Nephron (organoid): ENCODE measurements around the gene SYTL5.

Experiments used
- H3K27ac Mint-ChIP-seq, 3 experiments: 2 replicates each; pipeline ENCODE4 v1.8.0; 2020; ENCODE audit warnings: mixed read lengths in 3 of 3, mild to moderate bottlenecking in 2 of 3, moderate library complexity in 1 of 3
- H3K27me3 Mint-ChIP-seq: 2 replicates; pipeline ENCODE4 v1.8.0; 2021; ENCODE audit warnings: low read depth, mild to moderate bottlenecking, moderate library complexity, mixed read lengths
- H3K36me3 Mint-ChIP-seq: 2 replicates; pipeline ENCODE4 v1.8.0; 2020; ENCODE audit warnings: low read depth, mixed read lengths
- H3K4me1 Mint-ChIP-seq: 2 replicates; pipeline ENCODE4 v1.8.0; 2020; ENCODE audit warnings: mixed read lengths
- H3K4me3 Mint-ChIP-seq, 3 experiments: 2 replicates each; pipeline ENCODE4 v1.8.0; 2020; ENCODE audit warnings: mild to moderate bottlenecking in 3 of 3, mixed read lengths in 3 of 3, moderate library complexity in 2 of 3
- H3K9me3 Mint-ChIP-seq: 2 replicates; pipeline ENCODE4 v1.8.0; 2020; ENCODE audit warnings: mixed read lengths
- TF ChIP-seq, protein P1 (sequence below), 3 experiments: fragments of 200-600 bp; sonication (generic); IDR thresholded peaks; one replicate each; pipeline ENCODE4 v1.5.0; 2021; ENCODE audit warnings: antibody characterized with exemption in 3 of 3; ENCODE audit not compliant: unreplicated experiment in 3 of 3

Gene SYTL5

DNA sequence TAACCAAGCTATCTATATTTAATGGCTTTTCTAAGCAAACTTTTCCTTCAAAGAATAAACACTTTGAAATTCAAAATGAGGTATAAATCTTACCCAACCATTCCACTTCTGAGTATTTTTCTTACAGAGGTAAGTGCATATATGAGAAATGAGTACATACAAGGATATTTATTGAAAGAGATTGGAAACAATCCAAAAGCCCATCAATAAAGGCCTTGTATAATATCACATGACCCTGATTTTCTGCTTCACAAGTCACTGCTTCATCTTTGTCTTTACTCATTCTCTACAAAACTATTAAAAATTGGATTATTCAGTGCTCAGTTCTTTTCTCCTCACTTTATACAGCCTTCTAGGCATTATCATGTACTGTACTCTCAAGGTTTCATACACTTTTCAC lies 123.0 kb downstream of the SYTL5 start:
- H3K4me1 Mint-ChIP-seq, result no peaks in the 10 kb centered on the region
- H3K27ac Mint-ChIP-seq, result no peak overlapping the region
- no peaks in the 10 kb centered on the region for H3K27me3 Mint-ChIP-seq
- H3K36me3 Mint-ChIP-seq, result no peaks in the 10 kb centered on the region
- no peak overlapping the region for H3K4me3 Mint-ChIP-seq
- H3K9me3 Mint-ChIP-seq, result no peaks in the 10 kb centered on the region
- TF ChIP-seq, protein P1, sequence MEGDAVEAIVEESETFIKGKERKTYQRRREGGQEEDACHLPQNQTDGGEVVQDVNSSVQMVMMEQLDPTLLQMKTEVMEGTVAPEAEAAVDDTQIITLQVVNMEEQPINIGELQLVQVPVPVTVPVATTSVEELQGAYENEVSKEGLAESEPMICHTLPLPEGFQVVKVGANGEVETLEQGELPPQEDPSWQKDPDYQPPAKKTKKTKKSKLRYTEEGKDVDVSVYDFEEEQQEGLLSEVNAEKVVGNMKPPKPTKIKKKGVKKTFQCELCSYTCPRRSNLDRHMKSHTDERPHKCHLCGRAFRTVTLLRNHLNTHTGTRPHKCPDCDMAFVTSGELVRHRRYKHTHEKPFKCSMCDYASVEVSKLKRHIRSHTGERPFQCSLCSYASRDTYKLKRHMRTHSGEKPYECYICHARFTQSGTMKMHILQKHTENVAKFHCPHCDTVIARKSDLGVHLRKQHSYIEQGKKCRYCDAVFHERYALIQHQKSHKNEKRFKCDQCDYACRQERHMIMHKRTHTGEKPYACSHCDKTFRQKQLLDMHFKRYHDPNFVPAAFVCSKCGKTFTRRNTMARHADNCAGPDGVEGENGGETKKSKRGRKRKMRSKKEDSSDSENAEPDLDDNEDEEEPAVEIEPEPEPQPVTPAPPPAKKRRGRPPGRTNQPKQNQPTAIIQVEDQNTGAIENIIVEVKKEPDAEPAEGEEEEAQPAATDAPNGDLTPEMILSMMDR (IDR thresholded peaks at IDR 0.05; ENCODE audit: unreplicated experiment in 3 of 3), result no peak

DNA sequence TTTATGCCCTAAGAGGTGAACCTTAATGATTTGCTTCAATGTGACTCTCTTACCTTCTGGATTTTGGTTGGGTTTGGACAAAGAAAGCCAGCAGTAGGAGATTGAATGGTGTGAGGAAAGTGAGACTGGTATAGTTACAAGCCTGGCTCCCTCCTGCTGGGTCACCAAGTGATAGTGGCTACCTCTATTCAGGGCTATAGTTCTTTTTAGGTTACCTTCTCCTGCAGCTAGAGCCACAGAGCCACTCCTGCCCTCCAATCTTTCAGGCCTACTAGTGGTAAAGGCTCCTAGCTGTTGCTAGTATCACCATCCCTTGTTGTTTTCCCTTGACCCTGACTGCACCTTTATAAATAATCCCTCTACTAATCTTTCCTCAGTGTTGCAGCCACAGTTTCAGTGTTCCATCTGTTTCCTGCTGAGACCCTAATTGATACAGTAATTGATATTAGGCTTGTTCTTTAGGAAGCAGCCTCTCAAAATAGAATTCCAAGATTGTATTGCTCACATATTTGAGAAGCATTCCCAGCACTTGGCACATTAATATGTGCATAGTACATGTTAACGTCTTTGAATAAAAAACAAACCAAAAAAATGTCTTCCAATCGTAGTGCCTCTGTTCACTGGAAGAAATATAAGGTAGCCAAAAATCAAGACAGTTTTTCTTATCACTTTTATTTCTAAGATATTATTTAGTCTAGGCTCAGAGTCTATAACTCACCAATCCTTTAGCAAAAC lies 132.0 kb downstream of the SYTL5 start:
- TF ChIP-seq, protein P1 (IDR thresholded peaks at IDR 0.05; ENCODE audit: unreplicated experiment in 3 of 3), result no peak
- no peak overlapping the region for H3K27ac Mint-ChIP-seq
- H3K27me3 Mint-ChIP-seq, result no peaks in the 10 kb centered on the region
- H3K9me3 Mint-ChIP-seq, result no peaks in the 10 kb centered on the region
- no peaks in the 10 kb centered on the region for H3K36me3 Mint-ChIP-seq
- no peak overlapping the region for H3K4me3 Mint-ChIP-seq
- peaks cover 7% of the 10 kb centered on the region for H3K4me1 Mint-ChIP-seq

DNA sequence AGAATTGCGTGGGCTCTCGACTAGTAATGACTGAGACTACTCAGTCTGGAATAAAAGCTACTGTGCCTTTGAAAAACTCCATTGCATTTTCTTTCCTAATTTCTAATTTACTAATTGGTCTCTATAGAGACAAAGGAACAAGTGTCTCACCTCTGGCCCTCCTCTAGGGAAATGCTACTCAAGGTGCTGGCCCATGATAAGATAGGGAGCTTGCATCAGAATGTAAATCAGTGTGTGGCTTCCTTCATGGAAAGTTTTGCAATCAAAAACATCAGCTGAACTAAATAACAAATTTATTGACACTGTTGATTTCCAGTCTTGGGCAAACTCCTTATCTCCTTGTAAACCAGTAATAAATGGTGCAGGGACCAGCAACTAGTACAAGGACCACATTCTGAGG lies 132.5 kb downstream of the SYTL5 start:
- H3K27me3 Mint-ChIP-seq, result no peaks in the 10 kb centered on the region
- TF ChIP-seq, protein P1 (IDR thresholded peaks at IDR 0.05; ENCODE audit: unreplicated experiment in 3 of 3), result no peak
- H3K4me3 Mint-ChIP-seq, result no peak overlapping the region
- no peaks in the 10 kb centered on the region for H3K36me3 Mint-ChIP-seq
- H3K9me3 Mint-ChIP-seq, result peaks cover 2% of the 10 kb centered on the region
- H3K27ac Mint-ChIP-seq, result no peak overlapping the region
- H3K4me1 Mint-ChIP-seq, result peaks cover 7% of the 10 kb centered on the region

DNA sequence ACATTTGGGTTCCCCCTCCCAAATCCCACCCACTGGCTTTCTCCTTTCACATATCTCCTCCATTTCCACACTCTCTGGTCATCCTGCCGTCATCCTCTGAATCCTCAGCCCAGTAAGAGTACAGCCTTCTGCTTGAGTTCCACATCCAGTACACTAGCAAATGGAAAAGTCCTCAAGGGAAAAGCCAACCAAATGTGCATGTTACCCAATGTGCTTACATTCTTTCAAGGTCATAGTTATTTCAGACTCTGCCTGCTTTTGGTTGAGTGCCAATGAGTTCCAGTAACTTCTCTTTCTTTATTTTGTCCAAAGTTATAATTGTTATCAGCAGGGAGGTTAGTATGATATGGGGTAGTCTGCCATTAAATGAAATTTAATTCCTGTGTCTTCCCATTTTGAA lies 136.3 kb downstream of the SYTL5 start:
- Mint-ChIP-seq H3K4me3 (no peak overlapping the region), H3K27ac (peak overlapping the region; percentile 17 to 78 (median 68)), H3K4me1 (peaks cover 7% of the 10 kb centered on the region), H3K36me3 (no peaks in the 10 kb centered on the region), H3K9me3 (peaks cover 8% of the 10 kb centered on the region), H3K27me3 (no peaks in the 10 kb centered on the region)
- TF ChIP-seq, protein P1 (IDR thresholded peaks at IDR 0.05; ENCODE audit: unreplicated experiment in 3 of 3), result no peak

DNA sequence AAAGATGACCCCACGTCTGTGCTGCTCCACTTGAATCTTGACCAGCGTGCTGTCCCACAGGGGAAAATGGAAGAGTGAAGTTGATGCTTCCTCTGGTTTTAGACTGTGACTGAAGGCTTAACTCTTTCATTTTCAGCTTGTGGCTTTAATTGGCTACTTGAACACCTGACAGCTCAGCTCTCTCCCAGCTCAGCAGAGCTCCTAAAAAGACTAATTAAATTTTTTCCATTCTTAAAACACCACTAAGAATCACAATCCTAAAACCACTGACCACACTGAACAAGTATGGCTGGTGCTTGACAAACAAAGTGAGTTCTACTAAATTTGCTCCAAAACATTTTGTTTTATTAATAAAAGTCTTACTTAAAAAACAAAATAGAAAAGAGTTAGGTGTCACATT lies 142.7 kb downstream of the SYTL5 start:
- Mint-ChIP-seq H3K36me3 (no peaks in the 10 kb centered on the region), H3K9me3 (peaks cover 4% of the 10 kb centered on the region), H3K4me1 (no peaks in the 10 kb centered on the region), H3K27me3 (no peaks in the 10 kb centered on the region), H3K4me3 (no peak overlapping the region), H3K27ac (no peak overlapping the region)
- TF ChIP-seq, protein P1 (IDR thresholded peaks at IDR 0.05; ENCODE audit: unreplicated experiment in 3 of 3), result no peak

DNA sequence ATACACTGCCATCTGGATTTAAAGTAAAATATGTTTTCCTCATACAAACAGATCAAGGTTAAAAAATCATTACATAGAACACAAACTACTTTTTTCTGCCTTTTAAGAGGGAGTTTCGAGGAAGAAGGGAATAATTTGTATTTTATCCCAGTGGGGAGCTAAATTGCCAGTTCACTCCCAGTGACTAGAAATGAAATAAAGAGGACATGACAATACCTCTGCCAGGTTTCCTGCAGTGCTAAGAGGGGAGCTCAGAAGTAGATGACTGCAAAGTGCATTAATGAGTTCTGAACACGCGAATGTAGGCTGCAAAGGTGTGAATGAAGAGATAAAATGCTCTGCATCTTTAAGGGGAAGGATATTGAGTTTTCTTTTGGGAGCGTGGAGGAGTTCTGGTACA lies 144.6 kb downstream of the SYTL5 start:
- Mint-ChIP-seq H3K36me3 (no peaks in the 10 kb centered on the region), H3K4me1 (no peaks in the 10 kb centered on the region), H3K27me3 (no peaks in the 10 kb centered on the region), H3K9me3 (no peaks in the 10 kb centered on the region), H3K4me3 (no peak overlapping the region), H3K27ac (no peak overlapping the region)
- TF ChIP-seq, protein P1 (IDR thresholded peaks at IDR 0.05; ENCODE audit: unreplicated experiment in 3 of 3), result no peak
